ENCODE results near the gene C3orf22. TPM values are rescaled to one million over a fixed set of nuclear protein-coding genes. Genes with fewer than 3 reads are reported as not detected.
A peak's percentile ranks its signal among the peaks of the same experiment; 100 is the strongest.

The C3orf22 gene
- total RNA-seq, 1 donor from 2014 or later = not detected

- DNase-seq (peak; percentile 63), ATAC-seq (peak; percentile 80)
- intact Hi-C loops (cut with micrococcal nuclease) = no loop called here
These were observed 57.0 kb downstream of the C3orf22 start for GRCh38 chr3:126501736-126502135.

- intact Hi-C loops (cut with micrococcal nuclease) = no loop called here
- DNase-seq (no peak), ATAC-seq (no peak)
These were observed 57.7 kb downstream of the C3orf22 start for GRCh38 chr3:126501054-126501453.

DNA sequence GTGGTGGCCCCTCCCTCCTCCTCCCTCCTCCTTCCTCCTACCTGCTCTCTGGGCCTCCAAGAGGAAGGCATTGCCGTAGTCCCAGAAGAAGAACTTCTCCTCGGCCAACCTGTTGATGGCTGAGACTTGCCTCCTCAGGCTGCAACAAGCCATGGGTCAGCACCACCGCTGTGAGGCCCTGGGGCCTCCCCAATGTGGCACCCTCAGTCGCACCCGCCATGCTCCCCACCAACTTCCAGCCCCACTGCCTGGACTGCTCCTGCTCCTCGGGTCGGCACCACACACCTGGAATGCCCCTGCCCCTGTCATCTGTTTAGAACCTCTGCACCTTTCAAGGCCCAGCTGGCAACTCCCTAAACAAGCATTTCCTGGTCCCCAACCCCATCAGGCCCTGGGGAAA, 58.7 kb downstream of the C3orf22 start:
- DNase-seq (no peak), ATAC-seq (no peak)
- intact Hi-C loops (cut with micrococcal nuclease) = no loop called here

Other genes with a start within 250 kb of the C3orf22 start
- gene KLF15, start 201.5 kb downstream of the C3orf22 start, total RNA-seq = 28.5 TPM
- gene CFAP100, start 164.0 kb downstream of the C3orf22 start, total RNA-seq = not detected
- 17.9 TPM for gene ZXDC, start 83.0 kb downstream of the C3orf22 start, total RNA-seq
- gene UROC1, start 41.2 kb downstream of the C3orf22 start, total RNA-seq = not detected
- 0.45 TPM for gene CHST13, start 34.8 kb downstream of the C3orf22 start, total RNA-seq
- gene TXNRD3, start 96.2 kb upstream of the C3orf22 start, total RNA-seq = 5.0 TPM
- 10.1 TPM for gene CHCHD6, start 145.3 kb upstream of the C3orf22 start, total RNA-seq

Data from left ventricle myocardium superior (tissue), 1 donor.